ENCODE data around the gene DIAPH1. TPM values are rescaled to one million over a fixed set of nuclear protein-coding genes. Genes with fewer than 3 reads are reported as not detected.

DIAPH1 gene
- total RNA-seq, 2 donors from 2014 or later, result 104 to 106 TPM

GRCh38 chr5:141525653-141526052, 93.1 kb downstream of the DIAPH1 start:
- Mint-ChIP-seq H3K36me3 (ENCODE audit: low read depth) (peaks cover 50% of the 10 kb centered on the region), H3K4me3 (no peak overlapping the region), H3K27me3 (ENCODE audit: insufficient read depth) (no peaks in the 10 kb centered on the region), H3K27ac (peak overlapping the region; percentile 38), H3K4me1 (peaks cover 18% of the 10 kb centered on the region), H3K9me3 (no peaks in the 10 kb centered on the region)
- Histone ChIP-seq H3K4me3 (ENCODE audit: low read length) (no peak overlapping the region), H3K9me3 (ENCODE audit: control insufficient read depth, low read length) (no peaks in the 10 kb centered on the region), H3K27ac (ENCODE audit: low read depth, low read length) (no peak overlapping the region), H3K27me3 (ENCODE audit: control insufficient read depth, insufficient read depth, low read length, poor library complexity, severe bottlenecking) (no peaks in the 10 kb centered on the region), H3K36me3 (ENCODE audit: control insufficient read depth, insufficient read depth, low read length) (peaks cover 83% of the 10 kb centered on the region), H3K9ac (ENCODE audit: extremely low read depth, low read length, poor library complexity, severe bottlenecking) (no peak overlapping the region), H3K4me1 (ENCODE audit: control insufficient read depth, insufficient read depth, low read length) (peaks cover 12% of the 10 kb centered on the region)
- no peak for DNase-seq
- 91% methylated on average over 7 of the region's 7 CpGs for WGBS, 2 experiments (ENCODE audit: insufficient coverage in 1 of 2, insufficient read length in 1 of 2)
- no peak for TF ChIP-seq CTCF (conservative IDR thresholded peaks at IDR 0.05)

GRCh38 chr5:141524604-141525597, 93.9 kb downstream of the DIAPH1 start:
- Histone ChIP-seq H3K4me1 (ENCODE audit: control insufficient read depth, insufficient read depth, low read length) (peaks cover 12% of the 10 kb centered on the region), H3K9me3 (ENCODE audit: control insufficient read depth, low read length) (no peaks in the 10 kb centered on the region), H3K27me3 (ENCODE audit: control insufficient read depth, insufficient read depth, low read length, poor library complexity, severe bottlenecking) (no peaks in the 10 kb centered on the region), H3K4me3 (ENCODE audit: low read length) (no peak overlapping the region), H3K36me3 (ENCODE audit: control insufficient read depth, insufficient read depth, low read length) (peaks cover 83% of the 10 kb centered on the region), H3K9ac (ENCODE audit: extremely low read depth, low read length, poor library complexity, severe bottlenecking) (no peak overlapping the region), H3K27ac (ENCODE audit: low read depth, low read length) (peak overlapping the region; percentile 69)
- Mint-ChIP-seq H3K9me3 (no peaks in the 10 kb centered on the region), H3K36me3 (ENCODE audit: low read depth) (peaks cover 58% of the 10 kb centered on the region), H3K4me1 (peaks cover 18% of the 10 kb centered on the region), H3K27me3 (ENCODE audit: insufficient read depth) (no peaks in the 10 kb centered on the region), H3K27ac (peak overlapping the region; percentile 87), H3K4me3 (no peak overlapping the region)
- peak; percentile 99 for DNase-seq
- 39 to 54% methylated on average over 7 to 12 of the region's 12 CpGs for WGBS, 2 experiments (ENCODE audit: insufficient coverage in 1 of 2, insufficient read length in 1 of 2)
- peak; percentile 100 for TF ChIP-seq CTCF (conservative IDR thresholded peaks at IDR 0.05)

GRCh38 chr5:141523991-141524390, 94.8 kb downstream of the DIAPH1 start:
- no peak for TF ChIP-seq CTCF (conservative IDR thresholded peaks at IDR 0.05)
- Mint-ChIP-seq H3K4me1 (peaks cover 18% of the 10 kb centered on the region), H3K27me3 (ENCODE audit: insufficient read depth) (no peaks in the 10 kb centered on the region), H3K4me3 (no peak overlapping the region), H3K9me3 (no peaks in the 10 kb centered on the region), H3K27ac (peak overlapping the region; percentile 87), H3K36me3 (ENCODE audit: low read depth) (peaks cover 67% of the 10 kb centered on the region)
- Histone ChIP-seq H3K4me1 (ENCODE audit: control insufficient read depth, insufficient read depth, low read length) (peaks cover 12% of the 10 kb centered on the region), H3K9ac (ENCODE audit: extremely low read depth, low read length, poor library complexity, severe bottlenecking) (no peak overlapping the region), H3K36me3 (ENCODE audit: control insufficient read depth, insufficient read depth, low read length) (peaks cover 86% of the 10 kb centered on the region), H3K9me3 (ENCODE audit: control insufficient read depth, low read length) (no peaks in the 10 kb centered on the region), H3K4me3 (ENCODE audit: low read length) (no peak overlapping the region), H3K27me3 (ENCODE audit: control insufficient read depth, insufficient read depth, low read length, poor library complexity, severe bottlenecking) (no peaks in the 10 kb centered on the region), H3K27ac (ENCODE audit: low read depth, low read length) (no peak overlapping the region)
- no peak for DNase-seq
- WGBS, 2 experiments (ENCODE audit: insufficient coverage in 1 of 2, insufficient read length in 1 of 2), result 90 to 91% methylated on average over 6 to 8 of the region's 8 CpGs
